A673 (cell line): ENCODE measurements around the gene GNPTAB. TPM values are rescaled to one million over a fixed set of nuclear protein-coding genes. Genes with fewer than 3 reads are reported as not detected.

Experiments
- BruUV-seq: library from RNA; stranded (reverse); fragments of 400-500 nt; replicated peaks from 2 replicates; lab custom pipeline; 2021; lab: Mats Ljungman, UMichigan
- CTCF ChIA-PET: fragments of 300-600 bp; sonication (Branson Sonifier 250); formaldehyde crosslinking; loops from one replicate; lab custom pipeline; 2022; ENCODE audit warnings: antibody characterized with exemption; lab: Charles Lee
- POLR2A ChIA-PET: fragments of 300-600 bp; sonication (Branson Sonifier 250); formaldehyde crosslinking; loops from one replicate; lab custom pipeline; 2022; ENCODE audit warnings: antibody characterized with exemption; ENCODE audit not compliant: low non-redundant PET; lab: Charles Lee
- DNase-seq: peaks from one replicate; pipeline ENCODE4 v3.0.0-alpha.2; 2015; ENCODE audit warnings: low spot score
- H3K27ac ChIP-seq: fragments of 200-600 bp; sonication (generic); 2 replicates; pipeline ENCODE4 v1.5.1; 2016; ENCODE audit warnings: mixed run types, low read depth, mild to moderate bottlenecking, mixed read lengths, antibody characterized with exemption, low read length; ENCODE audit not compliant: poor library complexity, severe bottlenecking
- H3K27me3 ChIP-seq: fragments of 200-600 bp; sonication (generic); replicated peaks from 2 replicates; pipeline ENCODE4 v1.6.1; 2017; ENCODE audit warnings: mixed run types, low read depth, mild to moderate bottlenecking, mixed read lengths, antibody characterized with exemption, low read length; ENCODE audit not compliant: insufficient read depth, poor library complexity
- H3K36me3 ChIP-seq: fragments of 200-600 bp; sonication (generic); 2 replicates; pipeline ENCODE4 v1.6.1; 2016; ENCODE audit warnings: mixed run types, mild to moderate bottlenecking, mixed read lengths, antibody characterized with exemption, low read length; ENCODE audit not compliant: insufficient read depth, poor library complexity, severe bottlenecking
- H3K4me1 ChIP-seq: fragments of 200-600 bp; sonication (generic); 2 replicates; pipeline ENCODE4 v1.6.1; 2017; ENCODE audit warnings: mixed run types, mild to moderate bottlenecking, mixed read lengths, antibody characterized with exemption, low read length; ENCODE audit not compliant: insufficient read depth, poor library complexity, severe bottlenecking
- H3K4me3 ChIP-seq: fragments of 200-600 bp; sonication (generic); 2 replicates; pipeline ENCODE4 v1.5.1; 2016; ENCODE audit warnings: low read depth, mixed run types, mild to moderate bottlenecking, mixed read lengths, low read length; ENCODE audit not compliant: poor library complexity, severe bottlenecking
- H3K9me3 ChIP-seq: fragments of 200-600 bp; sonication (generic); 2 replicates; pipeline ENCODE4 v1.6.1; 2016; ENCODE audit warnings: mixed run types, low read depth, mild to moderate bottlenecking, mixed read lengths, antibody characterized with exemption, low read length; ENCODE audit not compliant: poor library complexity, severe bottlenecking
- EZH2 ChIP-seq: fragments of 200-600 bp; sonication (generic); IDR thresholded peaks from 2 replicates; pipeline ENCODE4 v1.6.1; 2017; ENCODE audit warnings: borderline replicate concordance, low read depth, mild to moderate bottlenecking, mixed read lengths, antibody characterized with exemption, low read length; ENCODE audit not compliant: poor library complexity, severe bottlenecking
- intact Hi-C: fragments of 100-400 bp; cut with micrococcal nuclease; formaldehyde crosslinking; loops from one replicate; pipeline ENCODE4 v1.10.0; 2022; ENCODE audit not compliant: unreplicated experiment
- total RNA-seq: library from RNA; stranded (reverse); gene quantifications from 2 replicates; pipeline ENCODE4 v1.2.3, GENCODE V29; 2021
- TF ChIP-seq, protein P1 (sequence below): fragments of 300-800, 200-600 bp; sonication (generic); conservative IDR thresholded peaks from 2 replicates; pipeline ENCODE4 v1.5.1; 2017; ENCODE audit warnings: low read depth, mild to moderate bottlenecking, antibody characterized with exemption, low read length, moderate library complexity, mixed read lengths

GNPTAB gene
- total RNA-seq, 1 experiment from 2014 or later = 19.9 TPM

DNA sequence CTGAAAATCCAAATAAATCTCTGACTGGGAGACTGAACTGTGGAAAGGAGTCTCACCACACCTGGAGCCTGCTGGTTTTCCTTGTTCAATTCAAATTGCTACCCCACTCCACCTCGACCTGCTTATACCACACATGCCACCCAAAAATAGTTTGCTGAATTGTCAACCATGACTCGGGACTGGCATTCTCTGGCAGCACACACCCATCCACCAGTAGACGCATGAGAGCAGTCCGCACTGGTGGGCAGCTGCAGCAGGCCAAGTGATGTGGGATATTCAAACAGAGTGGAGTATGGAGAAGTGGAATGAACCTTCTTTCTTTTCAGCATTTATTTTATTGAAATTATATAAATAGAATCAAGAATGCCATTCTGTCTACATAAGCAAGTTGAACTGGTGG is 52.8 kb downstream of the GNPTAB start:
- H3K27ac ChIP-seq = no peak overlapping the region
- H3K4me3 ChIP-seq = no peak overlapping the region
- peaks cover 4% of the 10 kb centered on the region for H3K4me1 ChIP-seq
- no peak for DNase-seq
- intact Hi-C loops = loop anchor here (2.0 to 10.0 kb wide), 3 partner anchors 53 to 1037 kb away; partner anchors contain the start of gene GNPTAB
- BruUV-seq = no TSS peak
- CTCF ChIA-PET = no interaction called here
- H3K36me3 ChIP-seq = no peaks in the 10 kb centered on the region
- TF ChIP-seq, protein P1, sequence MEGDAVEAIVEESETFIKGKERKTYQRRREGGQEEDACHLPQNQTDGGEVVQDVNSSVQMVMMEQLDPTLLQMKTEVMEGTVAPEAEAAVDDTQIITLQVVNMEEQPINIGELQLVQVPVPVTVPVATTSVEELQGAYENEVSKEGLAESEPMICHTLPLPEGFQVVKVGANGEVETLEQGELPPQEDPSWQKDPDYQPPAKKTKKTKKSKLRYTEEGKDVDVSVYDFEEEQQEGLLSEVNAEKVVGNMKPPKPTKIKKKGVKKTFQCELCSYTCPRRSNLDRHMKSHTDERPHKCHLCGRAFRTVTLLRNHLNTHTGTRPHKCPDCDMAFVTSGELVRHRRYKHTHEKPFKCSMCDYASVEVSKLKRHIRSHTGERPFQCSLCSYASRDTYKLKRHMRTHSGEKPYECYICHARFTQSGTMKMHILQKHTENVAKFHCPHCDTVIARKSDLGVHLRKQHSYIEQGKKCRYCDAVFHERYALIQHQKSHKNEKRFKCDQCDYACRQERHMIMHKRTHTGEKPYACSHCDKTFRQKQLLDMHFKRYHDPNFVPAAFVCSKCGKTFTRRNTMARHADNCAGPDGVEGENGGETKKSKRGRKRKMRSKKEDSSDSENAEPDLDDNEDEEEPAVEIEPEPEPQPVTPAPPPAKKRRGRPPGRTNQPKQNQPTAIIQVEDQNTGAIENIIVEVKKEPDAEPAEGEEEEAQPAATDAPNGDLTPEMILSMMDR = no peak
- TF ChIP-seq EZH2 = no peak
- H3K9me3 ChIP-seq = no peaks in the 10 kb centered on the region
- POLR2A ChIA-PET = no interaction called here
- H3K27me3 ChIP-seq = no peaks in the 10 kb centered on the region

DNA sequence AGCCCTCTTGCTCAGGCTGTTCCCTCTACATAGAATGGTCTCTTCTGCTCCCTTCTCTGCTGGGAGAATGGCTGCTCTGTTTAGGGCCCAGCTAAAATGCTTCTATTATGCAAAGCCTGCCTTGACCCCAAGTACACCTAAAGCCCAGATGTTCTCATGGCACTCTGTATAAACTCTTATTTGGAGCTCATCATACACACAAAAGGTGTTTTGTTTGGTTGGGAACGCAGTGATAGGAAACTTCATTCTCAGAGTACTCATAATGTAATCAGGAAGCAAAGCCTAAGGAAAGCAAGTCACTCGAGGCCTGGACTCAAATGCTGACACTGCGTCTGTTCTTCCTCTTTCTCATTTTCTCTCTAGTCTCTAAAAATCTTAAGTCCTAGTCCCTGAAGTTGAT is 53.3 kb downstream of the GNPTAB start:
- CTCF ChIA-PET = interaction anchor here (0.5 kb wide), 1 partner anchor 1016 kb away, joined by 3 read pairs; no protein-coding TSS in a partner anchor
- H3K27ac ChIP-seq = no peak overlapping the region
- no TSS peak for BruUV-seq
- POLR2A ChIA-PET = no interaction called here
- no peaks in the 10 kb centered on the region for H3K9me3 ChIP-seq
- TF ChIP-seq, protein P1 = no peak
- TF ChIP-seq EZH2 = no peak
- no peak for DNase-seq
- intact Hi-C loops = loop anchor here (10.0 kb wide), 2 partner anchors 137 to 1037 kb away; no protein-coding TSS in a partner anchor
- H3K27me3 ChIP-seq = no peaks in the 10 kb centered on the region
- no peak overlapping the region for H3K4me3 ChIP-seq
- H3K36me3 ChIP-seq = no peaks in the 10 kb centered on the region
- no peaks in the 10 kb centered on the region for H3K4me1 ChIP-seq

DNA sequence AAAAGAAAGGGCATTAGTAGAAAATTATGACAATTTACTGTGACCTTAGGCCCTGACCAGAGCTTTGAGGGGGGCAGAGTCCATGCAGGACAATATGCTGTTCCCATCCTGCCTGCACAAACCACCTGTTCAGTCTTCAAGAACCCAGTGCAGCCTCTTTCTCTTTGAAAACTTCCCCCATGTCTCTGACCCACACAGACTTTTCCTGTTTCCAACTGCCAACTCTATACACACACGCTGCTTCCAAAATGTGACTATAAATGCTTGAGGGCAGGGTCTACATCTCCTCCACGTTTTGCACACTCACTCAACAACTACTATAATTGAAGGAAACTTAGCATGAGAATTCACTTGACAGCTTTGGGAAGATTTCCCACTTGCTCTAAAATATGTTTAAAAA is 54.9 kb downstream of the GNPTAB start:
- intact Hi-C loops = loop anchor here (10.0 kb wide), 2 partner anchors 139 to 1039 kb away; no protein-coding TSS in a partner anchor
- CTCF ChIA-PET = no interaction called here
- H3K36me3 ChIP-seq = no peaks in the 10 kb centered on the region

More for the DNA sequence above, 54.9 kb downstream of the GNPTAB start:
- no TSS peak for BruUV-seq
- Histone ChIP-seq H3K9me3 (no peaks in the 10 kb centered on the region), H3K4me3 (no peak overlapping the region), H3K27ac (no peak overlapping the region), H3K4me1 (no peaks in the 10 kb centered on the region), H3K27me3 (no peaks in the 10 kb centered on the region)
- no peak for DNase-seq
- POLR2A ChIA-PET = no interaction called here
- no peak for TF ChIP-seq EZH2
- TF ChIP-seq, protein P1 = no peak
